K562 (cell line): ENCODE measurements around the gene JAK3. TPM values are rescaled to one million over a fixed set of nuclear protein-coding genes. Genes with fewer than 3 reads are reported as not detected.
A peak's percentile ranks its signal among the peaks of the same experiment; 100 is the strongest.

Source experiments
- BRD4 ChIP-seq: fragments of 200-600 bp; sonication (generic); IDR thresholded peaks from 2 replicates; pipeline ENCODE4 v1.6.1; 2017; ENCODE audit warnings: inconsistent platforms
- MGA ChIP-seq: fragments of 450-650 bp; IDR thresholded peaks from 2 replicates; pipeline ENCODE4 v1.6.1; 2016; ENCODE audit warnings: mild to moderate bottlenecking, moderate library complexity
- RFX5 ChIP-seq: IDR thresholded peaks from 2 replicates; pipeline ENCODE4 v1.6.1; 2011; ENCODE audit warnings: low read depth, mild to moderate bottlenecking, improper control_type of control experiment, low read length
- SMARCE1 ChIP-seq: fragments of 450-650 bp; IDR thresholded peaks from 2 replicates; pipeline ENCODE4 v1.7.1; 2016; ENCODE audit warnings: mild to moderate bottlenecking
- TEAD4 ChIP-seq, 2 experiments: sonication (generic) in 1 of 2; formaldehyde crosslinking in 1 of 2; IDR thresholded peaks; 2 replicates each; pipeline versions ENCODE4 v1.6.1 to v1.8.0; 2012 to 2022; ENCODE audit warnings: borderline replicate concordance in 1 of 2, inconsistent platforms in 1 of 2, low read length in 1 of 2, mild to moderate bottlenecking in 1 of 2, missing genetic modification reagents in 1 of 2
- TRIM28 ChIP-seq: fragments of 450-650 bp; IDR thresholded peaks from 2 replicates; pipeline ENCODE4 v1.6.1; 2017
- U2AF2 ChIP-seq: fragments of 200-400 bp; formaldehyde crosslinking; optimal IDR thresholded peaks from 2 replicates; pipeline ENCODE3; 2017; ENCODE audit warnings: low read depth, mild to moderate bottlenecking, low read length
- USF1 ChIP-seq: sonication (generic); formaldehyde crosslinking; IDR thresholded peaks from 2 replicates; pipeline ENCODE4 v1.9.0; 2022; ENCODE audit warnings: mild to moderate bottlenecking, missing genetic modification reagents
- ZNF551 ChIP-seq: fragments of 250-450 bp; sonication (Bioruptor Pico); IDR thresholded peaks from 2 replicates; pipeline ENCODE4 v1.5.0; 2021; ENCODE audit warnings: mild to moderate bottlenecking, moderate library complexity
- polyA plus RNA-seq, 8 experiments: library from polyadenylated mRNA; depleted of rRNA in 4 of 8; stranded (reverse) in 5 of 8; unstranded in 3 of 8; fragments of >200 nt; fragmentation: Nextera tagmentation in 2 of 8; fragmentation: Illumina TruSeq in 1 of 8; extraction: Ambion mirVana in 2 of 8; extraction: Trizol in 1 of 8; gene quantifications; 2 replicates each; pipeline versions ENCODE4 v1.2.1 to v1.2.3, GENCODE V29; 2011 to 2014; ENCODE audit warnings: inconsistent platforms in 1 of 8, missing spikeins in 1 of 8
- total RNA-seq, 7 experiments: library from RNA; depleted of rRNA in 6 of 7; stranded (reverse); fragments of >200 nt in 6 of 7; fragmentation: Illumina TruSeq in 2 of 7; extraction: Trizol in 2 of 7; gene quantifications; 2 replicates each; pipeline versions ENCODE4 v1.2.1 to v1.2.3, GENCODE V29; 2011 to 2021; ENCODE audit warnings: low replicate concordance in 1 of 7
- TF ChIP-seq, protein P1 (sequence below): fragments of 250-450 bp; sonication (Bioruptor Pico); IDR thresholded peaks from 2 replicates; pipeline ENCODE4 v1.4.0; 2020; ENCODE audit warnings: mild to moderate bottlenecking, moderate library complexity

The JAK3 gene
- total and polyA plus RNA-seq, 9 of the 15 experiments (the other 6 are each of a cell fraction or from before 2014, with no cell fraction given) = 0.01 to 0.18 (median 0.07) TPM; not detected in 1

GRCh38 chr19:17860331-17860992, 12.7 kb upstream of the JAK3 start (continued):
- no peak for TF ChIP-seq MGA
- TF ChIP-seq ZNF551 = no peak
- TF ChIP-seq SMARCE1 = no peak
- no peak for TF ChIP-seq TEAD4 (IDR thresholded peaks at IDR 0.05; ENCODE audit: low read length)
- no peak for TF ChIP-seq TEAD4 (CRISPR knock-in tag; IDR thresholded peaks at IDR 0.05; ENCODE audit: borderline replicate concordance)
- TF ChIP-seq, protein P1, sequence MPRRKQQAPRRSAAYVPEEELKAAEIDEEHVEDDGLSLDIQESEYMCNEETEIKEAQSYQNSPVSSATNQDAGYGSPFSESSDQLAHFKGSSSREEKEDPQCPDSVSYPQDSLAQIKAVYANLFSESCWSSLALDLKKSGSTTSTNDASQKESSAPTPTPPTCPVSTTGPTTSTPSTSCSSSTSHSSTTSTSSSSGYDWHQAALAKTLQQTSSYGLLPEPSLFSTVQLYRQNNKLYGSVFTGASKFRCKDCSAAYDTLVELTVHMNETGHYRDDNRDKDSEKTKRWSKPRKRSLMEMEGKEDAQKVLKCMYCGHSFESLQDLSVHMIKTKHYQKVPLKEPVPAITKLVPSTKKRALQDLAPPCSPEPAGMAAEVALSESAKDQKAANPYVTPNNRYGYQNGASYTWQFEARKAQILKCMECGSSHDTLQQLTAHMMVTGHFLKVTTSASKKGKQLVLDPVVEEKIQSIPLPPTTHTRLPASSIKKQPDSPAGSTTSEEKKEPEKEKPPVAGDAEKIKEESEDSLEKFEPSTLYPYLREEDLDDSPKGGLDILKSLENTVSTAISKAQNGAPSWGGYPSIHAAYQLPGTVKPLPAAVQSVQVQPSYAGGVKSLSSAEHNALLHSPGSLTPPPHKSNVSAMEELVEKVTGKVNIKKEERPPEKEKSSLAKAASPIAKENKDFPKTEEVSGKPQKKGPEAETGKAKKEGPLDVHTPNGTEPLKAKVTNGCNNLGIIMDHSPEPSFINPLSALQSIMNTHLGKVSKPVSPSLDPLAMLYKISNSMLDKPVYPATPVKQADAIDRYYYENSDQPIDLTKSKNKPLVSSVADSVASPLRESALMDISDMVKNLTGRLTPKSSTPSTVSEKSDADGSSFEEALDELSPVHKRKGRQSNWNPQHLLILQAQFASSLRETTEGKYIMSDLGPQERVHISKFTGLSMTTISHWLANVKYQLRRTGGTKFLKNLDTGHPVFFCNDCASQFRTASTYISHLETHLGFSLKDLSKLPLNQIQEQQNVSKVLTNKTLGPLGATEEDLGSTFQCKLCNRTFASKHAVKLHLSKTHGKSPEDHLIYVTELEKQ (CRISPR knock-in tag) = no peak
- peak; percentile 9; the same call in 1 of the 2 replicates for TF ChIP-seq USF1 (CRISPR knock-in tag)
- TF ChIP-seq RFX5 = no peak
- 0 out of 2 replicates have a peak, but pooled peaks have one; percentile 60 for TF ChIP-seq BRD4
- TF ChIP-seq TRIM28 = no peak
- no peak for TF ChIP-seq U2AF2
